Tibial nerve (tissue), 3 donors: ENCODE measurements around the gene RBM17.

Experiments
- CTCF ChIP-seq, 5 experiments: fragments of 200-600 bp in 3 of 5; fragments of 450-650 bp in 2 of 5; sonication (generic) in 3 of 5; IDR thresholded peaks; one replicate each; pipeline ENCODE4 v1.5.1; 2016 to 2019; ENCODE audit warnings: antibody characterized with exemption in 5 of 5, mild to moderate bottlenecking in 3 of 5, moderate library complexity in 2 of 5
- POLR2A ChIP-seq, 2 donors: fragments of 450-650 bp; IDR thresholded peaks; one replicate each; pipeline ENCODE4 v1.6.1; 2017; ENCODE audit warnings: antibody characterized with exemption in 2 of 2, mild to moderate bottlenecking in 2 of 2, moderate library complexity in 2 of 2

GRCh38 chr10:6064119-6064518, 24.7 kb upstream of the RBM17 start:
- TF ChIP-seq CTCF (IDR thresholded peaks at IDR 0.05) (no peak), POLR2A (IDR thresholded peaks at IDR 0.05) (no peak)
